Measurements from ENCODE around the gene SLC24A3.

Gene SLC24A3

DNA sequence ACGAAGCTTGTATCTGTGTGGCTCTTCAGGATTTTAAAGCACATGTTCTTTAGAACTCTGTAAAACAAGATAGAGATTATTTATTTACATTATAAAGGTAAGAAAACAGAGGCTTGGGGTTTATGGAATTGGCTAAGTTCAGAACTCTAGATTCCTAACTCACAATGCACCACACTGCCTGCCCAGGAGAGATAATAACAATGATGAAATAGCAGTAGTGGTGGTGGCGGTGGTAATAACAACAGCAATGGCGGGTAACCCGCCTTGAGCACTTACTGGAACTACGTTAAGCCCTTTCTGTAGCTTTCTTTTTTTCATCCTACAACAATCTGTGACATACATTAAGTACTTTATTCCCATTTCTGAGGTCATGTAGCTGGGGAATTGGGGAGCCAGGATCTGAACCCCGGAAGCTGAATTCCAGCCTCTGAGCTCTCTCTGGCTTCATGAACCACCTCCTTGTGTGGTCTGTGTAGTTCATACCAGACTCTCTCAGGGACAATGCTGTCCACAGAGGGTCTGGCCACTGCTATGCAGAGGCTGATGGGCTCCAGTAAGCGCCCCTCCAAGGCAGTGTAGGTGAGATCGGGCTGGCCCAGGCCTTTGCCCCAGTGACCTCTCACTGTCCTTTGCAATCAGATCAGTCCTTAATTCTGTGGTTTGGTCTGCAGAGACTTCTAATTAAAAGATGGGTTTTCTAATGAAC, 260.9 kb downstream of the SLC24A3 start:
- no peak for DNase-seq

DNA sequence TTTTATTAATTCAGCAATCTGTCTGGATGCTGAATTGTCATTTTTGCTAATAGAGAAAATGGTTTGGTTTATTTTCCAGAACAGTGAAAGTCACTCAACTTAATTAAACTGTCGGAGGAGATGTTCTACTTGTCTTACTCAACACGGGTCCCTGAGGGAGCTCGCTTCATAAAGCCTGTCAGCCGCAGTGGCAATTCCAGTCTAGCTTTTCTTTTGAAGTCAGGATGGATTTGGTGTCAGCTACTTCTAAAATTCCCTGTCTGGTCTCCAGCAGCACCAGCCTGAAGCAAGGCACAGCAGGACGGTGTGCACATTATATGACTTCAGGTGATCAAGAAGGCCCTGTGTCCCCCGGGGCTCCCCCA, 261.5 kb downstream of the SLC24A3 start:
- no peak for DNase-seq

DNA sequence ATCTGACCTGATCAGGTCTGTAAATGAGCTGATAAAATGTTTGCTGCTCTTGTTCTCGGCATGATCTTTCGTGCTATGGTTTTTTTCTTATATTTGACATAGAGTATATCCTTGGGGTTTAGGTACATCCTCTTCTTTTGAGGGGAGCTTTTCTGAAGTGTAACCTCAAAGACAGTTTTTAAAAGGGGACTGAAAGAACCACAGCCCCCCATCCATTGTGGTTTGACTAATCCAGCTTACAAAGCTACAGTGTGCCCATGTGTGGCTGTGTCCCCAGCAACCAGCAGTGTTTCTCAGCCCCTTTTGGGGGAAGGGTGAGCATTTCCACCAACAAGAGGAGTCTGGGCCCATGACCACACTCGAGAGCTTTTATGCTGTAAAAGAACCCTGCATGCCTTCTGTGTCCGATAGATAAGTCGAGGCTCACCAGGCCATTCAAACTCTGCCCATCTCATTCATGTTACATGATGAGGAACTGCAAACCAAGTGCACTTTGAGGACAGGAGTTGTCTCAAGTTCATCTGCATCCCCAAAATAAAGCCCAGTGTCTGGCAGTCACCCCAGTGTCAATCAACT, 266.0 kb downstream of the SLC24A3 start:
- no peak for DNase-seq

- DNase-seq, result no peak
Measured at GRCh38 chr20:19482726-19483125, 270.3 kb downstream of the SLC24A3 start.

DNA sequence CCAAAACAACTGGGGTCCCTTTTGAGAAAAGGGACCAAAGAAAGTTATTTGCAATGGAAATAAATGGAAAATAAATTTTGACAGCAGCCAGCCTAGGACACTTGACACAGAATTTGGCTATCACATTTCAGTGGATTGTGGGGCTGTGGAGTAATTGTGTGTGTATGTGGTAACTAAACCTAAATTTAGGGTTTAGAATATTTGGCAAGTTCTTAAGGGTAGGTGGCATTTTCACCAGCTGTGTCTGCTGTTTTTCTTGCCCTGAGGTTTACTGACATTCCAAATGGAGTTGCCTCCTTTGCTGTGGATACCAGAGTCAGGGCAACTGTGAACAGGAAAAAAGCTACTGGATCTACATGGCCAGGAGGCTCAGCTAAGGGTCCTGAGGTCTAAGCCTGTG, 270.9 kb downstream of the SLC24A3 start:
- DNase-seq, result no peak

DNA sequence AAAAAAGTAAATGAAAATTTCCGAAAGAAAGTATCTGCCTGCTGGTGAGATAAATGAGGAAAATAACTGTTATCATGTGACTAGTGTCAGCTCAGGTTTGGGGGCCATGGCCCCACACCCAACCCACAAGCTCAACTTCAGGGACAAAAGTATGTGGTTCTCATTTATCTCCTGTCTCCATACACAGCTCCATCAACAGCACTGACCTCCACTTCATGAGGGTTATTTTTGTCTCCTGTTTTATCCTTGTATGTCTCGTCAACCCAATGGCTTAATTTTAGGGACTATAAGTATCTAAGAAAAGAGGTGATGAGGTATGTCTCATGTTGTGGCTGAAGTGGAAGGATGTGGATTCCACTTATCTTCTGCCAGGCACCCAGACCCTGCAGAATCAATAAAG, 274.0 kb downstream of the SLC24A3 start:
- DNase-seq, result no peak

DNA sequence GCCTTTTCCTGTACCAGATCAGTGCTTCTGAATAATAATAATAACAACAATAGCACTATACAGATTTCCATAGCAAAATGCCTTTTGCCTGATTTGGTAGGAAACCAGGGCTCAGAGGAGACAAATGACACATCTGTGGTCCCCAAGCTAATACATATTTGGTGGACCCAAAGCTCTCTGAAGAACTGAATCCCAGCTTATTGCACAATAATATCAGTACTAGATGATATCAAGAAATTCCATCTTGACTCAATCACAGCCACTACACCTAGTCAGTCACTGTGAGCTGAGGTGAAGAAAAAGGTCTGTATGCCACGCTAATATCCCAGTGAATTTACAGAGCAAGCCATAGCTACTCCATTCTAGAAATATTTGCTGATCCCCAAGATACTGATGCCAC, 275.0 kb downstream of the SLC24A3 start:
- DNase-seq, result no peak

- no peak for DNase-seq
Measured at GRCh38 chr20:19491241-19491640, 278.8 kb downstream of the SLC24A3 start.

- DNase-seq, result no peak
Measured at GRCh38 chr20:19492116-19492515, 279.7 kb downstream of the SLC24A3 start.

GRCh38 chr20:19492687-19493336, 280.4 kb downstream of the SLC24A3 start:
- no peak for DNase-seq

GRCh38 chr20:19493794-19494495, 281.5 kb downstream of the SLC24A3 start:
- no peak for DNase-seq

GRCh38 chr20:19495905-19496703, 283.7 kb downstream of the SLC24A3 start:
- DNase-seq, result no peak

DNA sequence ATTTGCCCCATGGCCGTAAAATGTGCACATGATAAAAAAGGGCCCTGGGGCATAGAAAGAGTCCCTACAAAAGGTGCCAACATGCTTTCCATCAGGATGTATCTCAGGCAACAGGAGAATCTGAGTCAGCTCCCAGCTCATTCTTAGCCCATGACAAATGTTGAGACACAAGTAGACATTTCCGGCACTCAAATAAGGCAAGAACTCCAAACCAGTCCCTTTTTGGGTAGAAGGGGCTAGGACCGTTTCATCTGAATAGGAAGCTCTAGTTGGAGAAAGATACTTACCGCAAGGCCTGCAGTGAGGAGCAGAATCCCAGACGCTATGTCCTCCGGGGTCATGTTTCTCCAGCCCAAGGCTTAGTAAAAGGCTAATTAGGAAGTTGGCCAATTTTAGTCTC, 284.6 kb downstream of the SLC24A3 start:
- no peak for DNase-seq

DNA sequence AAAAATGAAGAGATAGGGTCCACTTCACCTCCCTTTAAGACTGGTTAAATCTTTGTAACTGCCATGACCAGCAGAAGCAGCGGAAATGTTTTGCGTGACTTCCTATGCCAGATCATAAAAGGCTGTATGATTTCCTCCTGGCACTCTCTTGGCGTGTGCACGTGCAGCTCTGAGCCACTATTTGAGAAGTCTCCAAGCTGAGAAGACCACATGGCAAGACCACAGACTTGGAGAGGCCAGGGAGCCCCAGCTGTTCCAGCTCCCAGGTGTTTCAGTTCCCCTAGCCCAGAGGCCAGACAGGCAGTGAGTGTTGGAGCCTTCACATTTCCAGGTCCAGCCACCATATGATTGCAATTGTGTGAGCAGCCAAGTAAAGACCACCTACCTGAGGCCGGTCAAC, 286.3 kb downstream of the SLC24A3 start:
- DNase-seq, result no peak

DNA sequence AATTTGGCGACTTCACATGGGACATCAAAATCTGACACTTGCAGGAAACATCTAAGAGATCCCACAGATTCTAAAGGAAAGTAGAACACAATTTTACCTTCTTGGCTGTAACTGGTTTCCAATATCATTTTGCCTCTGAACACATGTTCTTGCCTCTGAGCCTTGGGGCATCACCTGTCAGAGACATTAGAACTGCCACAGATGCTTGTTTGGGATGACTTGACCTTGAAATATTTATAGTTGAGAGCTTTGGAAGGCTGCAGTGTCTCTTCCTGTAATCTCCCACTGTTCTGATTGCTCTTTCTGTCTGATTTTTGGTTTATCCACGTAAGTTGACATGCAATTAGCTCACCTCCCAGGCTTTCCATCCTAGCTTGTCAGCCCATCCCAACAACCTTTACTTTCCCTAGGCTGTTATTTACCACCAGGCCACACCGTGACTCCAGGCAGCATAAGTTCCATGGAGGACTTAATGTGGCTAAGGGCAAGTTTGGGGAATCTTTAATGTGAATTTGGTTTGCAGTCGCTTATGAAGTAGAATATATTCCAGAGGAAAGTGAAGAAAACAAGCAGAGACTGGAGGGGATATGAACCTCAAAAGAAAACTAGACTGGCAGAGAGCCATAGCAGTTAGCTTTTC, 289.2 kb downstream of the SLC24A3 start:
- DNase-seq, result no peak

- no peak for DNase-seq
Measured at GRCh38 chr20:19502169-19502568, 289.7 kb downstream of the SLC24A3 start.

DNA sequence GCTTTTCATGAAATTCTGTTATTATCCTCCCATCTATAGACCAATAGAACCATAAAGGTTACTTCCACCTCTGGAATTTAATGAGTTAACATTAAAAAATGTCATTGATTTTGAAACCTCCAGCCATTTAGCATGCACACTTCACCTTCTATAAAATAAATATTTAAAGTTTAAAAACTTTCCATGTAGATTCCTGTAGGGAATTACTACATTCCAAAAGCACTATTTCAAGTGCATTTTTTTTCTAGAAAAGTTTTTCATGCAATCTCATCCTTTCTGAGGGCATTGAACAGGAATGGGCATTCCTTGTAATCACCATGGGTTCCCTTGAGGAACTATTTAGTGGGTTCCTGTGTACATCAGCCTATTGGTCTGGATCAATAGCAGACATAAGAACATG, 291.8 kb downstream of the SLC24A3 start:
- DNase-seq, result no peak

- no peak for DNase-seq
Measured at GRCh38 chr20:19506021-19506420, 293.6 kb downstream of the SLC24A3 start.

DNA sequence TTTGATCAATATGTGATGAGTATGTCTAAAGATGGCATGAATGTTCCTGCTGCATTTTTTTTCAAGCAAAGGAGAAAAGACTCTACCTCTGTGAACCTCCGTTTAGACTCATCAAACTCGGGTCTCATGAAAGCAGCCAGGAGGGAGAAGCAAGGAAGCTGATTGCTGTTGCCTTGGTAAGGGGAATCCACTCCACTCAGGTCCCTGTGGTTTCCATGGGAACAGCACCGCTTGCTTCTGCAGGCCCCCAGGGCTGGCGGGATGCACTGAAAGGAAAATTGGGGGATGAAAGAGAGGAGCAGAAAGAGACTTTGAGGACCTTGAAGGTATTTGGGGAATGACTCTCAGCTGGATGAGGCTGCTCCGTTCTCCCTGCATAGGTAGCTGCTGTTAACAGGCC, 296.0 kb downstream of the SLC24A3 start:
- DNase-seq, result no peak

DNA sequence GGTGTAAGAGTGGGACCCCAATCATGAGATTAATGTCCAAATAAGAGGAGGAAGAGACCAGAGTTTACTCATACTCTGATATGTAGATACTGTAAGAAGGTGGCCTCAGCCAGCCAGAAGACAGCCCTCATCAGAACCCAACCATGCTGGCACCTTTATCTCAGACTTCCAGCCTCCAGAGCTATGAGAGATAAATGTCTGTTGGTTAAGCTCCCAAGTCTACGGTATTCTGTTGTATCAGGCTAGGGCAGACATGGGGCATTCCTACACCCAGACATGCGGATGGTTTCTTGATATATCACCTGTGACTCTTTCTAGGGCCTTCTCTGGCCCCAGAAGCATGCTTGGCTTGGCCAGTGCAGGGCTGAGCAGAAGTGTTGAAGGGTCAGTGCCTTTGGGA, 298.2 kb downstream of the SLC24A3 start:
- DNase-seq, result no peak

- DNase-seq, result no peak
Measured at GRCh38 chr20:19511931-19512330, 299.5 kb downstream of the SLC24A3 start.

DNA sequence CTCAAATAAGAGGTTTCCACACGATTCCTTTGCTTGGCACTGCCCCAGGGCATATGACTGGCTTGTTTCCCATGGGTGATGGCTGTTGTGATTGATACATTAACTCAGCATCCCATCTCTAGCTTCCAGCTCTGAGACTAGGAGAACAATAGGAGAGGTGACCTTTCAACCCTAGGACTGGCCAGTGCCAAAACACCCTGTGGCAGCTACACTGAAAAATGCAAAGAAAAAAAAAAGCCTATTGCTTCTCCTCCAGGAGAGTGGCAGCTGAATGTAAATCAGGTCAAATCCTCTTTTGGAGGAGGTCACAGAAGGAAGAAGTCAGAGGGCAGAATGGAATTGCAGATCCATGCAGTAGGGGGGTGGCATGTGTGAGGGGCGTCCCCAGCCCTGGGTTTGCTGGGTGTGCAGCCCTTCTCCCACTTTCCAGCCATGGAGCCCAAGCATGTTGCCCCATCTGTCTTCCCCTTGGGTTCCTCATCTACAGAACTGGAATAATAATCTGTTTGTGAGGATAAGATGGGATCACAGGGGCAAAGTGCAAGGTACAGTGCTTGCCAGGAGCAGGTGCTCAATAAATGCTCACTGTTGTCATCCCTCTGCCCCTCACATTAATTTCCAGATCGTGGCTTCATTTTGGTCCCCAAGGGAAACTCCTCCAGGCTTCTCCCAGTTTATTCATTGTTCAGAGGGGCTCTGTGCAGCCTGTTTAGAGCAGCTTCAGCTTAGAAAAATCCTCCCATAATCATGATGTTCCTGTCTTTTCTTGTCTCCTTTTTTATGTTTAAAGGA, 300.6 kb downstream of the SLC24A3 start:
- DNase-seq, result no peak

Measured in NCI-H1048 (cell line).